Measurements from ENCODE around the gene CYB561. TPM values are rescaled to one million over a fixed set of nuclear protein-coding genes. Genes with fewer than 3 reads are reported as not detected.

Gene CYB561
- total RNA-seq, 1 experiment from 2014 or later, result 67.6 TPM

GRCh38 chr17:63442074-63442473 is 4.0 kb downstream of the CYB561 start (continued):
- TF ChIP-seq ZBTB33 (IDR thresholded peaks at IDR 0.05; ENCODE audit: extremely low read depth, insufficient replicate concordance, low read length) (no peak), SIN3A (IDR thresholded peaks at IDR 0.05; ENCODE audit: low read depth) (no peak), TCF7L2 (IDR thresholded peaks at IDR 0.05; ENCODE audit: borderline replicate concordance, extremely low read depth, insufficient read depth, insufficient read length) (no peak)

GRCh38 chr17:63441654-63442053 is 4.5 kb downstream of the CYB561 start:
- no peak for ATAC-seq
- no peaks in the 10 kb centered on the region for H4K20me1 ChIP-seq (ENCODE audit: insufficient read depth)
- H3K9me3 ChIP-seq (ENCODE audit: control insufficient read depth in 1 of 2, insufficient read depth in 1 of 2, low read depth in 1 of 2, low read length in 2 of 2), result no peaks in the 10 kb centered on the region
- H3K27me3 ChIP-seq (ENCODE audit: insufficient read depth, low read length), result no peaks in the 10 kb centered on the region
- no peak overlapping the region for H3K4me3 ChIP-seq (replicated peaks in 1 of 2; ENCODE audit: low read depth in 1 of 2, low read length in 2 of 2)
- H3K4me2 ChIP-seq (ENCODE audit: low read length), result no peak overlapping the region
- no peak for TF ChIP-seq CTCF (IDR thresholded peaks at IDR 0.05 in 2 of 3, conservative IDR thresholded peaks at IDR 0.05 in 1 of 3; ENCODE audit: borderline replicate concordance in 1 of 3, insufficient read depth in 1 of 3, low read depth in 2 of 3, low read length in 2 of 3)
- TF ChIP-seq ATF3 (IDR thresholded peaks at IDR 0.05), result no peak
- TF ChIP-seq YY1 (IDR thresholded peaks at IDR 0.05; ENCODE audit: extremely low read depth, insufficient replicate concordance, low read depth, low read length), result no peak
- TF ChIP-seq POLR2AphosphoS5 (IDR thresholded peaks at IDR 0.05; ENCODE audit: low read depth, low read length), result no peak
- TF ChIP-seq ZFX (IDR thresholded peaks at IDR 0.05), result no peak
- TF ChIP-seq CBX3 (IDR thresholded peaks at IDR 0.05; ENCODE audit: low read depth), result no peak
- TF ChIP-seq ELF1 (IDR thresholded peaks at IDR 0.05; ENCODE audit: borderline replicate concordance, low read depth), result no peak
- no peak for TF ChIP-seq SIN3A (IDR thresholded peaks at IDR 0.05; ENCODE audit: low read depth)
- TF ChIP-seq SRF (IDR thresholded peaks at IDR 0.05; ENCODE audit: low read depth), result no peak
- no peak for TF ChIP-seq EZH2 (IDR thresholded peaks at IDR 0.05)
- no peak for TF ChIP-seq TCF7L2 (IDR thresholded peaks at IDR 0.05; ENCODE audit: borderline replicate concordance, extremely low read depth, insufficient read depth, insufficient read length)
- TF ChIP-seq ZBTB33 (IDR thresholded peaks at IDR 0.05; ENCODE audit: extremely low read depth, insufficient replicate concordance, low read length), result no peak
- no peak for TF ChIP-seq SP1 (IDR thresholded peaks at IDR 0.05; ENCODE audit: low read depth)
- no peak for TF ChIP-seq MAX (IDR thresholded peaks at IDR 0.05)
- no peak for TF ChIP-seq EGR1 (IDR thresholded peaks at IDR 0.05; ENCODE audit: low read depth)
- no peak for TF ChIP-seq RAD21 (IDR thresholded peaks at IDR 0.05; ENCODE audit: low read depth)
- H2AFZ ChIP-seq (ENCODE audit: low read depth, low read length, poor library complexity, severe bottlenecking), result no peak overlapping the region
- H3K9me2 ChIP-seq (ENCODE audit: insufficient read depth), result no peaks in the 10 kb centered on the region
- no TSS peak for BruUV-seq (replicated peaks)
- H3K79me2 ChIP-seq (ENCODE audit: insufficient read depth, low read length), result peaks cover 74% of the 10 kb centered on the region
- H3K36me3 ChIP-seq (ENCODE audit: control insufficient read depth in 1 of 2, insufficient read depth in 2 of 2, low read length in 2 of 2), result no peaks in the 10 kb centered on the region
- H3K4me1 ChIP-seq (ENCODE audit: control insufficient read depth in 1 of 2, insufficient read depth in 2 of 2, low read length in 2 of 2), result peaks cover 17 to 24% of the 10 kb centered on the region in 2 experiments
- no peak overlapping the region for H3K9ac ChIP-seq (ENCODE audit: low read length)
- POLR2A ChIA-PET, result no interaction called here
- DNase-seq (ENCODE audit: low read depth, low spot score), result no peak
- H3K27ac ChIP-seq (ENCODE audit: low read depth, low read length), result no peak overlapping the region
- CTCF ChIA-PET, result interaction anchor here (0.6 to 2.8 kb wide), 4 partner anchors 13 to 768 kb away, joined by 3 to 9 read pairs (median 4); no protein-coding TSS in a partner anchor
- intact Hi-C loops (cut with micrococcal nuclease), result no loop called here
- RAD21 ChIA-PET (ENCODE audit: low non-redundant PET in 1 of 2, low total read pairs in 2 of 2, uncharacterized antibody in 2 of 2, unreplicated experiment in 2 of 2), result interaction anchor here in 1 of 2 experiments (0.5 kb wide), 1 partner anchor 37 kb away, joined by 3 read pairs; no protein-coding TSS in a partner anchor

Data from HCT116 (cell line).